Stomach (tissue), 9 donors: ENCODE data around the gene DIS3L2. TPM values are rescaled to one million over a fixed set of nuclear protein-coding genes. Genes with fewer than 3 reads are reported as not detected.
"Not testable (repeated sequence)": the region's sequence is repeated elsewhere in the genome, so short reads cannot be mapped to it uniquely, and the experiment has no call there.

ENCODE experiments used
- DNase-seq, 2 donors: peaks; one replicate each; pipeline versions ENCODE4 v3.0.0 to v3.0.0-alpha.2; 2013 to 2019
- H3K27ac ChIP-seq, 5 donors: fragments of 200-600 bp in 4 of 5; sonication (generic) in 4 of 5; one replicate each; pipeline ENCODE4 v1.5.1; 2013 to 2019; ENCODE audit warnings: mild to moderate bottlenecking in 1 of 5, moderate library complexity in 1 of 5
- H3K27me3 ChIP-seq, 3 donors: fragments of 200-600 bp; sonication (generic); one replicate each; pipeline ENCODE4 v1.5.1; 2017 to 2019; ENCODE audit warnings: mixed run types in 1 of 3
- H3K36me3 ChIP-seq, 4 donors: fragments of 200-600 bp; sonication (generic); 1 replicate in 3 of 4; 2 replicates in 1 of 4; pipeline ENCODE4 v1.5.1; 2016 to 2019
- H3K4me1 ChIP-seq, 4 donors: fragments of 200-600 bp; sonication (generic); one replicate each; pipeline ENCODE4 v1.5.1; 2016 to 2019
- H3K4me3 ChIP-seq, 4 donors: fragments of 200-600 bp; sonication (generic) in 3 of 4; one replicate each; pipeline ENCODE4 v1.5.1; 2016 to 2019; ENCODE audit warnings: mild to moderate bottlenecking in 1 of 4
- H3K9me3 ChIP-seq, 4 donors: fragments of 200-600 bp; sonication (generic); one replicate each; pipeline ENCODE4 v1.5.1; 2016 to 2019
- CTCF ChIP-seq, 7 experiments: fragments of 450-650 bp in 4 of 7; fragments of 200-600 bp in 3 of 7; sonication (generic) in 3 of 7; IDR thresholded peaks; one replicate each; pipeline ENCODE4 v1.5.1; 2016 to 2019; ENCODE audit warnings: antibody characterized with exemption in 7 of 7, control low read depth in 2 of 7, mild to moderate bottlenecking in 1 of 7
- EP300 ChIP-seq: sonication (generic); formaldehyde crosslinking; IDR thresholded peaks from one replicate; pipeline ENCODE4 v1.6.1; 2017; ENCODE audit warnings: antibody characterized with exemption
- POLR2A ChIP-seq, 4 donors: fragments of 450-650 bp; IDR thresholded peaks; one replicate each; pipeline ENCODE4 v1.6.1; 2016; ENCODE audit warnings: antibody characterized with exemption in 4 of 4, control low read depth in 2 of 4, mild to moderate bottlenecking in 1 of 4, moderate library complexity in 1 of 4
- POLR2AphosphoS5 ChIP-seq, 3 donors: sonication (generic); formaldehyde crosslinking; IDR thresholded peaks; one replicate each; pipeline ENCODE4 v1.6.1; 2016; ENCODE audit warnings: antibody characterized with exemption in 3 of 3
- WGBS, 5 donors: extraction: QIAGEN DNeasy Blood & Tissue Kit in 3 of 5; methylation state at CpG; one replicate each; pipeline versions ENCODE4 v1.1.5 to v1.1.7; 2013 to 2018; 5-methylcytosine and 5-hydroxymethylcytosine counted together
- intact Hi-C: fragments of 100-400 bp; cut with DNase I; formaldehyde crosslinking; loops from one replicate; pipeline ENCODE4 v1.15.1; 2023; ENCODE audit warnings: low total_unique reads
- polyA plus RNA-seq, 3 donors: library from polyadenylated mRNA; stranded (reverse); fragments of 200-250 nt; gene quantifications; one replicate each; pipeline ENCODE4 v1.2.3, GENCODE V29; 2013
- total RNA-seq, 5 donors: library from RNA; depleted of rRNA; stranded (reverse); fragments of >200 nt; gene quantifications; one replicate each; pipeline versions ENCODE4 v1.1.0 to v1.2.3, GENCODE V29; 2014 to 2016
- donor health status: healthy with polysubstance abuse.
- donor health status: Bipolar disorder and iron deficiency.
- donor health status: healthy.

Gene DIS3L2
- total and polyA plus RNA-seq, 8 donors, result 10.4 to 124 (median 26.8) TPM

- peaks cover 22 to 94% (median 54%) of the 10 kb centered on the region in 3 donors for H3K27me3 ChIP-seq
- TF ChIP-seq EP300 (no peak), POLR2A (IDR thresholded peaks at IDR 0.05) (no peak), POLR2AphosphoS5 (IDR thresholded peaks at IDR 0.05) (no peak), CTCF (IDR thresholded peaks at IDR 0.05) (no peak)
- intact Hi-C loops, result no loop called here
Observed at GRCh38 chr2:232382331-232383225, 421.1 kb downstream of the DIS3L2 start.

GRCh38 chr2:232384466-232384865 lies 423.0 kb downstream of the DIS3L2 start:
- DNase-seq, result no peak
- H3K9me3 ChIP-seq, result no peaks in the 10 kb centered on the region
- 82 to 97% (median 88%) methylated on average over 1 of the region's 1 CpG for WGBS, 5 donors
- no peaks in the 10 kb centered on the region for H3K36me3 ChIP-seq
- intact Hi-C loops, result no loop called here
- peaks cover 5 to 32% (median 21%) of the 10 kb centered on the region in 4 donors for H3K4me1 ChIP-seq
- H3K27ac ChIP-seq, result no peak overlapping the region
- no peak for TF ChIP-seq POLR2AphosphoS5 (IDR thresholded peaks at IDR 0.05)
- TF ChIP-seq CTCF (IDR thresholded peaks at IDR 0.05), result no peak
- no peak for TF ChIP-seq POLR2A (IDR thresholded peaks at IDR 0.05)
- TF ChIP-seq EP300, result no peak
- no peak overlapping the region for H3K4me3 ChIP-seq
- peaks cover 35 to 95% (median 70%) of the 10 kb centered on the region in 3 donors for H3K27me3 ChIP-seq

More at GRCh38 chr2:232382331-232383225, 421.1 kb downstream of the DIS3L2 start:
- Histone ChIP-seq H3K4me1 (peaks cover 0 to 21% (median 12%) of the 10 kb centered on the region in 4 donors), H3K36me3 (no peaks in the 10 kb centered on the region), H3K9me3 (no peaks in the 10 kb centered on the region), H3K4me3 (no peak overlapping the region), H3K27ac (no peak overlapping the region)
- DNase-seq, result no peak
- 45 to 55% (median 50%) methylated on average over 18 of the region's 18 CpGs for WGBS, 5 donors

GRCh38 chr2:232385058-232385457 lies 423.5 kb downstream of the DIS3L2 start:
- intact Hi-C loops, result not testable (repeated sequence)
- peaks cover 36 to 95% (median 70%) of the 10 kb centered on the region in 3 donors for H3K27me3 ChIP-seq

GRCh38 chr2:232385660-232386489 lies 424.4 kb downstream of the DIS3L2 start:
- Histone ChIP-seq H3K36me3 (no peaks in the 10 kb centered on the region), H3K4me1 (peaks cover 5 to 32% (median 21%) of the 10 kb centered on the region in 4 donors), H3K27ac (no peak overlapping the region), H3K27me3 (peaks cover 39 to 98% (median 73%) of the 10 kb centered on the region in 3 donors), H3K9me3 (no peaks in the 10 kb centered on the region), H3K4me3 (peak overlapping the region in 2 of 4 donors; percentile 3 to 31)
- peak in 1 of 2 donors; percentile 39 for DNase-seq
- intact Hi-C loops, result no loop called here
- TF ChIP-seq POLR2A (IDR thresholded peaks at IDR 0.05), result no peak
- TF ChIP-seq EP300, result no peak
- TF ChIP-seq CTCF (IDR thresholded peaks at IDR 0.05), result no peak
- TF ChIP-seq POLR2AphosphoS5 (IDR thresholded peaks at IDR 0.05), result no peak
- 12 to 14% (median 14%) methylated on average over 24 of the region's 24 CpGs for WGBS, 5 donors

More at GRCh38 chr2:232385058-232385457, 423.5 kb downstream of the DIS3L2 start:
- not testable (repeated sequence) for H3K4me3 ChIP-seq, H3K27ac ChIP-seq, H3K9me3 ChIP-seq, H3K36me3 ChIP-seq, DNase-seq
- peaks cover 5 to 32% (median 21%) of the 10 kb centered on the region in 4 donors for H3K4me1 ChIP-seq
